GM21825 (cell line): Measurements from ENCODE around the gene DYRK1A.
"Not testable (repeated sequence)": the region's sequence is repeated elsewhere in the genome, so short reads cannot be mapped to it uniquely, and the experiment has no call there.

Experiments
- ATAC-seq: cut with Tn5 transposase; IDR thresholded peaks from one replicate; pipeline ENCODE4 v1.9.1; 2021; ENCODE audit warnings: mild to moderate bottlenecking, moderate library complexity; ENCODE audit not compliant: unreplicated experiment

The DYRK1A gene

DNA sequence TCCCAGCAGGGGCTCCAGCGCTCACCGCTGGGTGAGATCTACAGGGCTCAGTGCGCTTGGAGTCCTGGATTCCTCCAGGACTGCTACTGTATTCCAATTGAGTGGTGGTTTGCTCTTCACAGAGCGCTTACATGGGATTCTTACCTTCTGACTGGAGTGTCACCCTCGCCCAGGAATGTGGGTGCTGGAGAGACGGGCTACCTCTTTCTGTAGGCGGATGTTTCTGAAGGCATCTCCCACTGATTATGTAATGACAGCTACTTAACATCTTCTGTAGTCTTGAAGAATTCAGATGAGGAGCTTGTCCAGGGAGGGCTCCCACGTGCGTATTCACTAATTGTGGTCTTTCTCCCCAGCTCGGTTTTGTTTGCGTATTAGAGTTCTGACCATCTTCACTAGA, 154.2 kb downstream of the DYRK1A start:
- no peak for ATAC-seq

- ATAC-seq, result no peak
Measured at GRCh38 chr21:37521658-37522057, 155.1 kb downstream of the DYRK1A start.

GRCh38 chr21:37522641-37523295, 156.2 kb downstream of the DYRK1A start:
- no peak for ATAC-seq

GRCh38 chr21:37524944-37525343, 158.4 kb downstream of the DYRK1A start:
- ATAC-seq, result not testable (repeated sequence)

- ATAC-seq, result no peak
Measured at GRCh38 chr21:37525810-37526209, 159.2 kb downstream of the DYRK1A start.

- ATAC-seq, result no peak
Measured at GRCh38 chr21:37527103-37527502, 160.5 kb downstream of the DYRK1A start.

DNA sequence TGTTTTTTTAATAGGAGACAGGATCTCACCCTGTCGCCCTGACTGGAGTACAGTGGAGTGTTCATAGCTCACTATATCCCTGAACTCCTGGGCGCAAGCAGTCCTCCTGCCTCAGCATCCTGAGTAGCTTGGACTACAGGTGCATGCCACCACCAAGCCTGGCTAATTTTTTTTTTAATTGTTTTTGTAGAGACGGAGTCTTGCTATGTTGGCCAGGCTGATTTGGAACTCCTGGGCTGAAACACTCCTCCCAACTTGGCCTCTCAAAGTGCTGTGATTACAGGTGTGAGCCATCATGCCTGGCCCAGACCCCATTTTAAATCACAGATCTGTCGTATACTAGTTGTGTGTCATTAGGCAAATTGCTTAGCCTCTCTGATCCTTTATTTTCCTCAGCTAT, 161.1 kb downstream of the DYRK1A start:
- ATAC-seq, result no peak

DNA sequence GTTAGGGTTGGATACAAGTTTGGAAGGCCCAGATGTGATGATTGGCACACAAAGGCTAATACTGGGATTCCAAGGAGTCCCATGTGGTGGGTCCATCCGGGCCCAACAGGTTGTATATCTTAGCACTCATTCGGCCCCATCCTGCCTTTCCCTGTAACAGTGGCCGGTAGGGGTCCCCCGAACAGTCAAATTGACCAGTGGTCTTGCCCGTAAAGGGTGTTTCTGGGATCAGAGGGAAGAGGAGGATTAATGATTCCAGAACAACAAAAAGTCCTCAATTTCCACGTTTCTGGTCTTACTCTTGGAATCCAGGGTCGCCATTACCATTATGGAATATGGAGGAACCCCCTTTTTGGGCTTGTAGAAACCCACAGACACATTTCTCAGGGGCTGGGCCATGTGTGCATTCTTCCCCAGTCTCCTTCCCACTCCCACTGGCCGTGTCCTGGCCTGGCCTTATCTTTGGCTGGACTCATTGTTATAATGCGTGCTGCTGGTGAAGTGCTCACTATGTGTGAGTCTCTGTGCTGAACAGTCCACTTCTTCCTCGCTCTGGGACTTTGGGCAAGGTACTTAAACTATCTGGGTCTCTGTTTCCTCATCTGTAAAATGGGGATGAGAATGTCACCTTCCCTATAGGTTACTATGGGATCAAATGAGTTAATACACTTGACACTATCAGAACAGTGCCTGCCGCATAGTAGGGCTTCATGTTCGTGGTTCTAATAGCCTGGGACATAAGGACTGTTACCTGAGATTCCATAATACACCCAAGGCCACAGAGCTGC, 161.8 kb downstream of the DYRK1A start:
- ATAC-seq, result no peak

DNA sequence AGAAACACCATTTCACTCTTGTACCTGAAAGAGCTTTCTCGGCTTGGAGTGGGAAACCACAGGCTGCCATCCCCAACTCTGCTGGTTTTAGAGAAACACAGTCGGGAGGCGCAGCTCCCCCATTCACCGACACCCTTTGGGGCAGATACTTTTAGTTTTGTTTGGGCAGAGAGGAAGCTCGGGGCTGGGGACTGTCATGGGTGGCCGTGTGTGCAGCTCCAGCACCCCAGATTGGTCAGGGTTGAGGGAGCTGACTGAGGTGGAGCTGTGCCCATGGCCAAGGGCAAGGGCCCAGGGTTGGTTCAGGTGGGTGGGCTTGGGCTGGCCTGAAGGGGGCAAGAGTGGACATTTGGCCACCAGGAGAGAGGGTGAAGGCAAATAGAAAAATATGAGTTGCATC, 163.1 kb downstream of the DYRK1A start:
- ATAC-seq, result no peak

- no peak for ATAC-seq
Measured at GRCh38 chr21:37530901-37531351, 164.4 kb downstream of the DYRK1A start.

DNA sequence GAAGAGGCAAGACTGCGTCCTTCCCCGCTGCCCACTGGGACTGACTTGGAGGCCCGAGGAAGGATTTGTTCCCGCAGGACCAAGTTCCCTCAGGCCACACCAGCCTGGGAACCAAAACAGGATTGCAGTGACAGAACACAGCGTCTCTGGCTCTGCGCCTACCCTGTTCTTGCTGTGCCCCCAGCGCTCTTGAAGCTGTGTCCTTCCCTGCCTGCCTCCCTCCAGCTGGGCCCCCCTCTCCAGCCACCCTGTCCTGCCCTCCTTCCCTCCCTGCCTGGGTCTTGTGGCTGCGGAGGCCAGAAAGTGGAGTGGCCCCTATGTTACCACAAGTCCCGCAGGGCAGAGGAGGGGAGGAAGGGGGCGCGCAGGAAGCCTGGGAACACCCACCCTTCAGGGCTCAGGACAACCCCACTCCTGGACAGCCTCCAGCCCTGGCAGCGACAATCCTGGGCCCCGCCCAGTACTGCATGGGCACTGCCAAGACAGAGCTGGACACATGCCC, 164.9 kb downstream of the DYRK1A start:
- no peak for ATAC-seq

GRCh38 chr21:37532868-37533780, 166.6 kb downstream of the DYRK1A start:
- peak; percentile 77 for ATAC-seq

DNA sequence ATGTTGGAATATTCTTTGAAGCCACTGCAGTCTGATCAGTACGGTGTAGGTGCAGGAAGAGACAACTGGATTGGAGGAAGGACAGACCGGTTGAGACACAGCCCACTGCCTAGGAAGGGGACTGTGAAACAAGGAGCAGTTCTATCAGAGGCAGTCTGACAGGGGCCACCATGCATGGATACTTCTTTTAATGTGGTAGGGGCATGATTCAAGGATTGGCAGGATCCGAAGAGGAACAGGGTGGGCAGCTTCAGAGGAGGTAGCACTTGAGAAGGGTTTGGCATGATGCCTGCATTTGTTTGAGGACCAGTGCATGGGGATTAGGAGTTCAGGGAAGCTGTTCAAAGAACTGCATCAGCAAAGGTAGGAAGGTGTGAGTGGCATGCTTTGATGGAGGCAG, 167.9 kb downstream of the DYRK1A start:
- ATAC-seq, result no peak

DNA sequence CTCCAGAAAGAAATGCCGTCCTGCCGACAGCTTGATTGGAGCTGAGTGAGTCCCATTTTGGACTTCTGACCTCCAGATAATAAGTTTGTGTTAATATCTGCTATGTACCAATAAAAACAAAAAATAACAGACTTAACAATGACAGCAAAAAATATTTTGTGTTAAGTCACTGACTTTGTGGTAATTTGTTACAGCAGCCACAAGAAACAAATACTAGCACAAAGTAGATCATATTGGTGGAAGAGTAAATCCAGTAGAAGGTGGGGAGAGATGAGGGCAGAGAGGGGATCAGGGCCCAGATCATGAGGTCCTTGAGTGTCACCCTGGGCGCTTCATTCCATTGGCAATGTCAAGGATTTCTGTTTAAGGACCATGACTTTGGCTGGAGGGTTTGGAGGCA, 168.6 kb downstream of the DYRK1A start:
- ATAC-seq, result no peak

DNA sequence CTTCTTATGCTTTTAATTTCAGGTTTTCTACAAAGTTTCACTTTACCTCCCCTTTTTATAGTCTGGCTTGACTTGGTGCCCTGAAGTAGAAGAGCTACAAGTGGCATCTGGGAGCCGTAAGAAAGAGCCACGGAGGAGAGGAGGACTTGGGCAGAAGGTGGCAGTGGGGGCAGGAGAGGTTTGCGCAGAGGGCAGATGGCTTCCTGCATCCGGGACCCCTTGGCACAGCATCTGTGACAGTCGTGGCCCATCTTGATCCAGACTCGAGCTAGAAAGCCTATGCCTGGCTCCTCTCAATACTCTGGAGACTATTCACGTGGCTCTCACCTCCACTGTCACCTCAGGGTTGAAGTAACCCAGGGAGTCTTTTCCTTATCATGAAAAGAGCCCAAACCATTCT, 169.1 kb downstream of the DYRK1A start:
- no peak for ATAC-seq

GRCh38 chr21:37536616-37537278, 170.2 kb downstream of the DYRK1A start:
- ATAC-seq, result no peak

DNA sequence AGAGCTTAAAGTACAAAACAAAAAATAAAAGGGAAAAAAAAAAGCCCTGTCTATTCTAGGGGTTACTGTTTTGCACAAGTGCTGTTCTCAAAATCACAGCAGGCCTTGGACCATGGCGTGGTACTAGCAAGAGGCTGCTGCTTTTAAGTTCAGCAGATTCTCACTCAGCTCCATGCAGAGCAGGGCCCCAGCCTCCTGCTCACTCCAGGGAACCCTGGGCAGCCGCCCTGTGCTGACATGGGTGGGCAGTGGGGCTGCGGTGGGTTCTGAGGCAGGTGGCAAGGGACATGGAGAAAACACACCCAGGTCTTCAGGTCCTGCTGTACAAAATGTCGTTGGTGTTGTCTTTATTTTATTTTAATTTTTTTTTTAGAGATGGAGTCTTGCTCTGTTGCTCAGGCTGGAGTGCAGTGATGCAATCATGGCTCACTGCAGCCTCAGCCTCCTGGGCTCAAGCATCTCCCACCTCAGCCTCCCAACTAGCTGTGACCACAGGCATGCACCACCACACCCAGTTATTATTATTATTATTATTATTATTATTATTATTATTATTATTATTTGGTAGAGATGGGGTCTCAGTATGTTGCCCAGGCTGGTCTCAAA, 170.9 kb downstream of the DYRK1A start:
- no peak for ATAC-seq

DNA sequence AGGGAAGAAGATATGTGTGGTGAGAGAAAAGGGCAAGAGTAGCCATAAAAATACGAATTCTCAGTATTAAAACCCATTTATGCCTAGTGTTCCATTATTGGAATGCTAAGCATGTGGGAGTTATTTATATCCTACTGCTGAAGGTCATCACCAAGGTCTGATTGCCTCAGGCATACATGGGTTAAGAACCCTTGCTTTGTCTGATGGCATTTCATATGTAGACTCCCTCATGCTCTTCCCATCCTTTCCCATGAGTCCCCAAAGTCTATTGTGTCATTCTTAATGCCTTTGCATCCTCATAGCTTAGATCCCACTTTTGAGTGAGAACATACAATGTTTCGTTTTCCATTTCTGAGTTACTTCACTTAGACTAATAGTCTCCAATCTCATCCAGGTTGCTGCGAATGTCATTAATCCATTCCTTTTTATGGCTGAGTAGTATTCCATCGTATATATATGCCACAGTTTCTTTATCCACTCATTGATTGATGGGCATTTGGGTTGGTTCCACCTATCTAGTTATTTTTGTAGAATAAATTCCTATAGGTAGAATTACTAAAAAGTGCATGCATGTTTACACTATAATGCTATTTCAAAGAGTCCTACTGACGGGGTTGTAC, 172.5 kb downstream of the DYRK1A start:
- ATAC-seq, result no peak

- not testable (repeated sequence) for ATAC-seq
Measured at GRCh38 chr21:37541128-37541527, 174.6 kb downstream of the DYRK1A start.

GRCh38 chr21:37542512-37542911, 175.9 kb downstream of the DYRK1A start:
- ATAC-seq, result no peak
